AG10803 (cell line): ENCODE measurements around the gene CCDC188.

Experiments
- DNase-seq: peaks from one replicate; pipeline ENCODE4 v3.0.0; 2010; ENCODE audit warnings: low read depth
- H3K4me3 ChIP-seq: 2 replicates; pipeline ENCODE4 v1.5.1; 2011; ENCODE audit warnings: mild to moderate bottlenecking, low read length, control low read depth
- TF ChIP-seq, protein P1 (sequence below): conservative IDR thresholded peaks from 2 replicates; pipeline ENCODE4 v1.5.1; 2011; ENCODE audit warnings: mild to moderate bottlenecking, low read length, control low read depth, inconsistent platforms

Gene CCDC188

GRCh38 chr22:20174785-20175596 lies 24.1 kb upstream of the CCDC188 start:
- no peak overlapping the region for H3K4me3 ChIP-seq
- DNase-seq, result no peak
- TF ChIP-seq, protein P1, sequence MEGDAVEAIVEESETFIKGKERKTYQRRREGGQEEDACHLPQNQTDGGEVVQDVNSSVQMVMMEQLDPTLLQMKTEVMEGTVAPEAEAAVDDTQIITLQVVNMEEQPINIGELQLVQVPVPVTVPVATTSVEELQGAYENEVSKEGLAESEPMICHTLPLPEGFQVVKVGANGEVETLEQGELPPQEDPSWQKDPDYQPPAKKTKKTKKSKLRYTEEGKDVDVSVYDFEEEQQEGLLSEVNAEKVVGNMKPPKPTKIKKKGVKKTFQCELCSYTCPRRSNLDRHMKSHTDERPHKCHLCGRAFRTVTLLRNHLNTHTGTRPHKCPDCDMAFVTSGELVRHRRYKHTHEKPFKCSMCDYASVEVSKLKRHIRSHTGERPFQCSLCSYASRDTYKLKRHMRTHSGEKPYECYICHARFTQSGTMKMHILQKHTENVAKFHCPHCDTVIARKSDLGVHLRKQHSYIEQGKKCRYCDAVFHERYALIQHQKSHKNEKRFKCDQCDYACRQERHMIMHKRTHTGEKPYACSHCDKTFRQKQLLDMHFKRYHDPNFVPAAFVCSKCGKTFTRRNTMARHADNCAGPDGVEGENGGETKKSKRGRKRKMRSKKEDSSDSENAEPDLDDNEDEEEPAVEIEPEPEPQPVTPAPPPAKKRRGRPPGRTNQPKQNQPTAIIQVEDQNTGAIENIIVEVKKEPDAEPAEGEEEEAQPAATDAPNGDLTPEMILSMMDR, result peak; percentile 38

- no peak overlapping the region for H3K4me3 ChIP-seq
- DNase-seq, result no peak
- TF ChIP-seq, protein P1, result no peak
These were observed 22.9 kb upstream of the CCDC188 start for GRCh38 chr22:20173772-20174171.

GRCh38 chr22:20173246-20173645 lies 22.4 kb upstream of the CCDC188 start:
- no peak for DNase-seq
- TF ChIP-seq, protein P1, result no peak
- H3K4me3 ChIP-seq, result no peak overlapping the region

DNA sequence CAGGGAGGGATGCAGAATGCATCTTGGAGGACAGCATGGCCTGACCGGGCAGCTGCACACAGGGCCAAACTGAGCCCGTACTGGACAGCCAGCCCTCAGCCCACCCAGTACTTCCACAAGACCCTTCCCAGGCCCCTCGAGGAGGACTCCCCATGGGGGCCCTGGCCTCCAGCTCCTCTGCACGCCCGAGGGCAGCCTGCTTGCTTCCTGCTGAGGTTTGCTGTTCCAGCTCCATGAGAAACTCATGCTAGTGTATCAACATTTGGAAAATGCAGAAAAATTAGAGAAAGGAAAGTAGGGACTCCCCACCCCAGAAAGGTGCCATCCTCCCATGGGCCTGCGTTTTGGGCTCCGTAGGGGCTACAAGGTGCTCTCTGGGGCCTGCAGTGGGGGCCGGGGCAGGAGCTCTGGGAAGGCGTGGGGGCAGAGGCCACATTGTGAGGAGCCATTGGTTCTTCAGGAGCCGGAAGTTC lies 21.3 kb upstream of the CCDC188 start:
- TF ChIP-seq, protein P1, result no peak
- no peak for DNase-seq
- H3K4me3 ChIP-seq, result no peak overlapping the region

DNA sequence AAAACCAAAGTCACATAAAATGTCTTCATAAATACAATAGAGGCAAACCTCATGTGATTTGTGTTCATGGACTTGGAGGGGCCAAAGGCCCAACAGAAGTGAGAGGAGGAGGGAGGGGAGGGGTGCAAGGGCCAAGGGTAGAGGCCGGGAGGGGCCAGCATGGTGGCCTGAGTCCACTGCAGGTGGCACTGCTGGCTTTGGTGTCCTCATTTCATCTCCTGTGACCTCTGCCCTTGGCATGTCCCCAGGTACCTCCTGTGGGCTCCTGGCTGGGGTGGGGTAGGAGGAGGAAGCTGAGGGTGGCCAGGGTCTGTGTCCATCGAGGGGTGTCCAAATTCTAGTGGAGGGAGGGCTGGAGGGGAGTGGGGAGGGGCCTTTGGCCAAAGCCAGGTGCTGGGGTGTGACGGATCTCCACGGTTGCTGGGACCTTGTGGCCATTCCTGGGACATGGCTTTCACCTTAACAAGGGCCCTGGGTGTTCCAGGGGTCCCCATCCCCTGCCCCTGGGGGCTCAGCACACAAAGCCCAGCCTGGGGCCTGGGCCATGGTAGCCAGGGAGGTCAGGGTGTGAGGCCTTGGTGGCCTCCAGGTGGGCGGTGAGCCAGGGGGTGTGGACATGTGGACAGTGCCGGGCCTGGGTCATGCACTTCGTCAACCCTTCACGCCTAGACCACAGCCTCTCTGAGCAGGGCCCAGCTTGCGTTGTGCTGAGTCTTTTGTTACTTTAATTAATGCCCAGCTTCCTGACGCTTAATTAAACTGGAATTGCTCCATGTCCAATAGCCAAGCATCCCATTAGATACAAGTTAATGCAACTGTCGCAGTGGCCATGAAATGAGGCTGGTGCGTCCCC lies 20.7 kb upstream of the CCDC188 start:
- no peak for DNase-seq
- no peak overlapping the region for H3K4me3 ChIP-seq
- TF ChIP-seq, protein P1, result no peak

DNA sequence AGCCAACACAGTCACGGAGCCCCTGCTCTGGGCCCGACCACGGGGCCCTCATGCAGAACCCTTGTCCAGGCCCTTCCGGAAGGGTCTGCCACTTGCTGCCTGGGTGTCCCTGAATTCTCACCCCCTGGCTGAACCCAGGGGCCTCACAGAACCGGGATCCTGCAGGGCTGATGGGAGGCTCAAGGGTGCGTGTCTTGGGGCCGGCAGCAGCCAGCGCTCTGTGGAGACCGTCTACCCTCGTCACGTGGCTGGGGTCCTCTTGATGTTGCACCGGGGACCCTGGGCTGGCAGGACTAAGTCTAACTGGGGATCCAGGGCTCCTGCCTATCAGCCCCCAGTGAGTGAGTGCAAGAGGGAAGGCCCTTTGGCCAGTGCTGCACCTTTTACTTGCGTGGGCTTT lies 19.3 kb upstream of the CCDC188 start:
- TF ChIP-seq, protein P1, result no peak
- no peak overlapping the region for H3K4me3 ChIP-seq
- no peak for DNase-seq
